ENCODE measurements around the gene FBXL5. TPM values are rescaled to one million over a fixed set of nuclear protein-coding genes. Genes with fewer than 3 reads are reported as not detected.

Gene FBXL5
- total and polyA plus RNA-seq, 9 of the 15 experiments (the other 6 are each of a cell fraction or from before 2014, with no cell fraction given): 6.0 to 35.2 (median 22.1) TPM

DNA sequence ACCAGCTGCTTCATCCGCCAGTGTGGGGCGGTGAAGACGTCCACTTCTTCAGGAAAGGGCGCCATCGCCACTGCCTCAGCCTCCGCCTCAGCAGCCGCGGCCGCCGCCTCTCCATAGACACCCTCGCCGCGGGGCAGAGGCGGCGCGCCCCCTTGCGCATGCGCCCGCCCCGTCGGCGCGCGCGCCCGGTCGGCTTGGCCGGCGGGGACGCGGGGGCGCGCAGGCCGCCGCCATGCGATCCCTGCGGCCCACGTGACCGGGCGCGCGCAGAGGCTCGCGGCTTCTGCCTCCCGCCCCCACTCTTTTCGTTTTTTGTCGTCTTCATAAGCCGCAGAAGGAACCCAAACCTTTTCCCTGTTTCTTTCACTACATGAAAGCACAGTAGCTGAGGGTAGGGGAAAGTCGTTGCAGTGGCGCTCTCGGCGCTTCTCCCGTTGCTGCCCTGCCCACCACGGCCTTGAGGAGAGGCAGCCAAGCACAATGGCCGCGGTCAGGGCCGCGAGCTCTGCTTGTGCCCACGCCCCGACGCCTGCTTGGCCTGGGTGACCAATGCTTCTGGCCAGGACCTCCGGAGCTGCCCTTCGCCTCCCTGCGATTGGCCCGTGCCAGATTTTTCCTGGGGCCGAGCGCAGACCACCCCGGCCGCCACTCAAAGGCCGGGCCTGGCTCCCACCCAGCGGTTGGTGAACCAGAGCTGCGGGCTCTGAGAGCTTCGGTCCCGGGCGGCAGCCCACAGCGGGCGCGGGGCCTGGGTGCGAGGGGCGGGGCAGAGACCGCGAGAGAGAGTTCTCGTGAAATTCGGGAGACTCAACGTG lies at the start of gene FBXL5 (continued):
- TF ChIP-seq NR0B1 (IDR thresholded peaks at IDR 0.05; ENCODE audit: partially characterized antibody) (no peak), SMAD4 (CRISPR knock-in tag; conservative IDR thresholded peaks at IDR 0.05) (peak; percentile 71), ZNF766 (CRISPR knock-in tag; conservative IDR thresholded peaks at IDR 0.05) (peak; percentile 81), SRSF9 (IDR thresholded peaks at IDR 0.05; ENCODE audit: borderline replicate concordance, low read depth, low read length) (no peak), ZNF24 (IDR thresholded peaks at IDR 0.05) (no peak), CHCHD3 (CRISPR knock-in tag; IDR thresholded peaks at IDR 0.05) (no peak), SIN3B (IDR thresholded peaks at IDR 0.05; ENCODE audit: low read depth) (no peak), ZNF41 (CRISPR knock-in tag; conservative IDR thresholded peaks at IDR 0.05) (peak; percentile 60; the same call in 1 of the 2 replicates), ZBED1 (IDR thresholded peaks at IDR 0.05) (no peak), POLR2H (tag; IDR thresholded peaks at IDR 0.05; ENCODE audit: low read depth) (peak; percentile 62), BRD4 (IDR thresholded peaks at IDR 0.05) (peak; percentile 88; the same call in 1 of the 2 replicates), WHSC1 (IDR thresholded peaks at IDR 0.05; ENCODE audit: low read length) (no peak), ZNF551 (CRISPR knock-in tag; IDR thresholded peaks at IDR 0.05) (no peak)
- TF ChIP-seq, protein P1, sequence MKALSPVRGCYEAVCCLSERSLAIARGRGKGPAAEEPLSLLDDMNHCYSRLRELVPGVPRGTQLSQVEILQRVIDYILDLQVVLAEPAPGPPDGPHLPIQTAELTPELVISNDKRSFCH (CRISPR knock-in tag; IDR thresholded peaks at IDR 0.05): no peak
- TF ChIP-seq, protein P1 (tag; IDR thresholded peaks at IDR 0.05): peak; percentile 64; the same call in 1 of the 2 replicates
- TF ChIP-seq, protein P2, sequence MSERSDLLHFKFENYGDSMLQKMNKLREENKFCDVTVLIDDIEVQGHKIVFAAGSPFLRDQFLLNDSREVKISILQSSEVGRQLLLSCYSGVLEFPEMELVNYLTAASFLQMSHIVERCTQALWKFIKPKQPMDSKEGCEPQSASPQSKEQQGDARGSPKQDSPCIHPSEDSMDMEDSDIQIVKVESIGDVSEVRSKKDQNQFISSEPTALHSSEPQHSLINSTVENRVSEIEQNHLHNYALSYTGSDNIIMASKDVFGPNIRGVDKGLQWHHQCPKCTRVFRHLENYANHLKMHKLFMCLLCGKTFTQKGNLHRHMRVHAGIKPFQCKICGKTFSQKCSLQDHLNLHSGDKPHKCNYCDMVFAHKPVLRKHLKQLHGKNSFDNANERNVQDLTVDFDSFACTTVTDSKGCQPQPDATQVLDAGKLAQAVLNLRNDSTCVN (CRISPR knock-in tag; IDR thresholded peaks at IDR 0.05): no peak
